NCI-H1092 (cell line): ENCODE measurements around the gene SHF.

ENCODE experiments used
- DNase-seq: peaks from one replicate; lab custom pipeline; 2025; lab: John Stamatoyannopoulos, UW

SHF gene

GRCh38 chr15:45169608-45170480 is 17.9 kb downstream of the SHF start:
- peak; percentile 56 for DNase-seq

GRCh38 chr15:45168751-45169551 is 18.8 kb downstream of the SHF start:
- DNase-seq, result no peak

GRCh38 chr15:45168286-45168685 is 19.5 kb downstream of the SHF start:
- DNase-seq, result no peak

- no peak for DNase-seq
Measured at GRCh38 chr15:45167631-45168205, 20.0 kb downstream of the SHF start.

- DNase-seq, result peak; percentile 62
Measured at GRCh38 chr15:45166834-45167630, 20.7 kb downstream of the SHF start.

- no peak for DNase-seq
Measured at GRCh38 chr15:45165536-45165935, 22.2 kb downstream of the SHF start.

- DNase-seq, result no peak
Measured at GRCh38 chr15:45164914-45165313, 22.9 kb downstream of the SHF start.

- DNase-seq, result no peak
Measured at GRCh38 chr15:45163508-45163856, 24.3 kb downstream of the SHF start.

- peak; percentile 51 for DNase-seq
Measured at GRCh38 chr15:45162771-45163507, 24.8 kb downstream of the SHF start.

GRCh38 chr15:45161666-45162065 is 26.1 kb downstream of the SHF start:
- no peak for DNase-seq

- no peak for DNase-seq
Measured at GRCh38 chr15:45157974-45158373, 29.8 kb downstream of the SHF start.

GRCh38 chr15:45156744-45157455 is 30.9 kb downstream of the SHF start:
- no peak for DNase-seq

- no peak for DNase-seq
Measured at GRCh38 chr15:45155739-45156138, 32.0 kb downstream of the SHF start.

- DNase-seq, result no peak
Measured at GRCh38 chr15:45151998-45152828, 35.6 kb downstream of the SHF start.

- DNase-seq, result no peak
Measured at GRCh38 chr15:45150997-45151396, 36.8 kb downstream of the SHF start.

GRCh38 chr15:45150481-45150880 is 37.3 kb downstream of the SHF start:
- DNase-seq, result no peak

- DNase-seq, result no peak
Measured at GRCh38 chr15:45149060-45149459, 38.7 kb downstream of the SHF start.

- no peak for DNase-seq
Measured at GRCh38 chr15:45148076-45149059, 39.4 kb downstream of the SHF start.

GRCh38 chr15:45147606-45148005 is 40.2 kb downstream of the SHF start:
- DNase-seq, result no peak
